NCI-H2107 treated with DMSO at 0.1 percent for 48 hours (cell line): ENCODE data around the gene PANK2.
A peak's percentile ranks its signal among the peaks of the same experiment; 100 is the strongest.
"Not testable (repeated sequence)": the region's sequence is repeated elsewhere in the genome, so short reads cannot be mapped to it uniquely, and the experiment has no call there.

Experiments
- DNase-seq: peaks from one replicate; lab custom pipeline; 2025; ENCODE audit not compliant: unreplicated experiment; lab: John Stamatoyannopoulos, UW

The PANK2 gene

GRCh38 chr20:3900187-3900604 is 11.0 kb downstream of the PANK2 start:
- DNase-seq, result peak; percentile 20

GRCh38 chr20:3901028-3901705 is 12.0 kb downstream of the PANK2 start:
- DNase-seq, result no peak

- no peak for DNase-seq
Observed at GRCh38 chr20:3901706-3902440, 12.7 kb downstream of the PANK2 start.

- no peak for DNase-seq
Observed at GRCh38 chr20:3902446-3902845, 13.3 kb downstream of the PANK2 start.

GRCh38 chr20:3904224-3904623 is 15.0 kb downstream of the PANK2 start:
- no peak for DNase-seq

GRCh38 chr20:3904857-3905256 is 15.7 kb downstream of the PANK2 start:
- DNase-seq, result no peak

GRCh38 chr20:3906744-3907721 is 17.8 kb downstream of the PANK2 start:
- not testable (repeated sequence) for DNase-seq

GRCh38 chr20:3908667-3909066 is 19.5 kb downstream of the PANK2 start:
- no peak for DNase-seq

- DNase-seq, result no peak
Observed at GRCh38 chr20:3909952-3910366, 20.8 kb downstream of the PANK2 start.

- no peak for DNase-seq
Observed at GRCh38 chr20:3910853-3911252, 21.7 kb downstream of the PANK2 start.

- DNase-seq, result no peak
Observed at GRCh38 chr20:3911956-3912355, 22.8 kb downstream of the PANK2 start.

- DNase-seq, result no peak
Observed at GRCh38 chr20:3914446-3914845, 25.3 kb downstream of the PANK2 start.

GRCh38 chr20:3915691-3916090 is 26.5 kb downstream of the PANK2 start:
- DNase-seq, result no peak

- DNase-seq, result no peak
Observed at GRCh38 chr20:3916364-3916763, 27.2 kb downstream of the PANK2 start.

GRCh38 chr20:3919352-3919751 is 30.2 kb downstream of the PANK2 start:
- no peak for DNase-seq

- DNase-seq, result peak; percentile 17
Observed at GRCh38 chr20:3922223-3922982, 33.2 kb downstream of the PANK2 start.

GRCh38 chr20:3922983-3923339 is 33.8 kb downstream of the PANK2 start:
- no peak for DNase-seq

- no peak for DNase-seq
Observed at GRCh38 chr20:3923818-3924217, 34.6 kb downstream of the PANK2 start.

GRCh38 chr20:3924304-3925112 is 35.3 kb downstream of the PANK2 start:
- DNase-seq, result no peak

- DNase-seq, result no peak
Observed at GRCh38 chr20:3925113-3925695, 36.0 kb downstream of the PANK2 start.
